ENCODE measurements around the gene LYSMD3. TPM values are rescaled to one million over a fixed set of nuclear protein-coding genes. Genes with fewer than 3 reads are reported as not detected.
A peak's percentile ranks its signal among the peaks of the same experiment; 100 is the strongest.

The LYSMD3 gene
- total and polyA plus RNA-seq, 7 donors = 8.0 to 23.7 (median 15.5) TPM

GRCh38 chr5:90473396-90474234 lies 55.8 kb downstream of the LYSMD3 start:
- H3K27ac ChIP-seq = peak overlapping the region; percentile 77 to 83 (median 80)
- no peaks in the 10 kb centered on the region for H3K27me3 ChIP-seq
- no peaks in the 10 kb centered on the region for H3K9me3 ChIP-seq
- peaks cover 0 to 28% (median 23%) of the 10 kb centered on the region in 4 donors for H3K4me1 ChIP-seq
- peak overlapping the region; percentile 70 to 85 (median 80) for H3K4me3 ChIP-seq
- WGBS, 2 donors = 0 to 1% methylated on average over 56 of the region's 56 CpGs
- no peaks in the 10 kb centered on the region for H3K36me3 ChIP-seq
- intact Hi-C loops (cut with DNase I) = loop anchor here (1.0 to 2.0 kb wide), 3 partner anchors 33 to 63 kb away; partner anchors contain the start of gene LYSMD3
- no peak for DNase-seq
- TF ChIP-seq POLR2AphosphoS5 (IDR thresholded peaks at IDR 0.05) (no peak), CTCF (IDR thresholded peaks at IDR 0.05) (no peak), EP300 (IDR thresholded peaks at IDR 0.05) (no peak), POLR2A (IDR thresholded peaks at IDR 0.05) (no peak)

GRCh38 chr5:90472783-90473395 lies 56.5 kb downstream of the LYSMD3 start:
- H3K9me3 ChIP-seq = no peaks in the 10 kb centered on the region
- H3K27me3 ChIP-seq = no peaks in the 10 kb centered on the region
- H3K36me3 ChIP-seq = no peaks in the 10 kb centered on the region
- no peak for DNase-seq
- TF ChIP-seq POLR2A (IDR thresholded peaks at IDR 0.05) = no peak
- no peak for TF ChIP-seq POLR2AphosphoS5 (IDR thresholded peaks at IDR 0.05)
- TF ChIP-seq EP300 (IDR thresholded peaks at IDR 0.05) = no peak
- TF ChIP-seq CTCF (IDR thresholded peaks at IDR 0.05) = no peak
- peak overlapping the region; percentile 70 to 85 (median 80) for H3K4me3 ChIP-seq
- intact Hi-C loops (cut with DNase I) = no loop called here
- peaks cover 0 to 28% (median 23%) of the 10 kb centered on the region in 4 donors for H3K4me1 ChIP-seq
- H3K27ac ChIP-seq = no peak overlapping the region
- WGBS, 2 donors = 21 to 41% methylated on average over 9 of the region's 9 CpGs

Other genes starting within 250 kb of the LYSMD3 start
- 10 to 100 TPM in 2 of 4 donors, 1 to 10 TPM in 2; 2.8 to 13.2 (median 7.7) TPM for gene CETN3, start 119.8 kb downstream of the LYSMD3 start, total RNA-seq
- 10 to 100 TPM; 16.6 to 36.0 (median 19.7) TPM for gene CETN3, start 119.8 kb downstream of the LYSMD3 start, polyA plus RNA-seq
- gene MBLAC2, start 54.8 kb downstream of the LYSMD3 start, total RNA-seq = 1 to 10 TPM; 4.9 to 7.1 (median 6.1) TPM
- 1 to 10 TPM in 2 of 3 donors, under 1 TPM in 1; 0.92 to 2.8 (median 2.4) TPM for gene MBLAC2, start 54.8 kb downstream of the LYSMD3 start, polyA plus RNA-seq
- gene POLR3G, start 54.7 kb downstream of the LYSMD3 start, total RNA-seq = 1 to 10 TPM; 1.1 to 5.8 (median 2.6) TPM
- 1 to 10 TPM in 2 of 3 donors, under 1 TPM in 1; 0.46 to 2.4 (median 1.8) TPM for gene POLR3G, start 54.7 kb downstream of the LYSMD3 start, polyA plus RNA-seq
- 1 to 10 TPM in 1 of 4 donors, under 1 TPM in 3; 0.54 to 1.1 (median 0.74) TPM for gene ADGRV1, start 29.2 kb upstream of the LYSMD3 start, total RNA-seq
- 1 to 10 TPM in 1 of 3 donors, under 1 TPM in 1, not detected in 1; 0.60 to 2.1 TPM for gene ADGRV1, start 29.2 kb upstream of the LYSMD3 start, polyA plus RNA-seq